Stimulated activated naive CD8-positive, alpha-beta T cell treated with anti-CD3 and anti-CD28 coated beads, Interleukin-15, Interleukin-2, amounts not matched to agents 100 U/mL and 50 U/mL, for 24 hours (primary cell): ENCODE measurements around the gene ECHDC1.
A peak's percentile ranks its signal among the peaks of the same experiment; 100 is the strongest.
"Not testable (repeated sequence)": the region's sequence is repeated elsewhere in the genome, so short reads cannot be mapped to it uniquely, and the experiment has no call there.

Source experiments
- ATAC-seq: fragments of 150-1000 bp; cut with Tn5 transposase; one replicate; pipeline ENCODE4 v1.10.0; 2021
- DNase-seq: peaks from one replicate; pipeline ENCODE4 v3.0.0; 2021

Gene ECHDC1

GRCh38 chr6:127342296-127342945, 988 bp downstream of the ECHDC1 start:
- DNase-seq (no peak), ATAC-seq (no peak)

- ATAC-seq, result no peak
- no peak for DNase-seq
These were observed 1.8 kb downstream of the ECHDC1 start for GRCh38 chr6:127341471-127342202.

GRCh38 chr6:127340171-127340570, 3.2 kb downstream of the ECHDC1 start:
- ATAC-seq (no peak), DNase-seq (no peak)

DNA sequence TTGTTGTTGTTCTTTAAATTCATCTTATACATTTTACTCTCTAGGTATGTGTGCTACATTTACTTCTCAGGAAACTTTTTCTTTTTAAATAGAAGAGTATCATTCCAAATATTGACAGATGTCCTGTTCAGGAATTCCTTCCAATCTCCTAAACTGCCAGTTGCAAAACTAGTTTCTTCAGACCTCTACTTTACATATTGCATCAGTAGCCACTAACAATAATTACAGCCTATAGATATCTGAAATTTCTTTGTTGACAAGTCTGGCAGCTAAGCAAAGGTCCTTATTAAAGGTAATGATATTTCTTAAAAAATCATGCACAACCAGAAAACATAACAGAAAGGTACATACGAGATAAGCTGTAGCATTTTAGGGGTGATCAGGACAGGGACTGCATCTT, 4.5 kb downstream of the ECHDC1 start:
- ATAC-seq, result no peak
- DNase-seq, result no peak

DNA sequence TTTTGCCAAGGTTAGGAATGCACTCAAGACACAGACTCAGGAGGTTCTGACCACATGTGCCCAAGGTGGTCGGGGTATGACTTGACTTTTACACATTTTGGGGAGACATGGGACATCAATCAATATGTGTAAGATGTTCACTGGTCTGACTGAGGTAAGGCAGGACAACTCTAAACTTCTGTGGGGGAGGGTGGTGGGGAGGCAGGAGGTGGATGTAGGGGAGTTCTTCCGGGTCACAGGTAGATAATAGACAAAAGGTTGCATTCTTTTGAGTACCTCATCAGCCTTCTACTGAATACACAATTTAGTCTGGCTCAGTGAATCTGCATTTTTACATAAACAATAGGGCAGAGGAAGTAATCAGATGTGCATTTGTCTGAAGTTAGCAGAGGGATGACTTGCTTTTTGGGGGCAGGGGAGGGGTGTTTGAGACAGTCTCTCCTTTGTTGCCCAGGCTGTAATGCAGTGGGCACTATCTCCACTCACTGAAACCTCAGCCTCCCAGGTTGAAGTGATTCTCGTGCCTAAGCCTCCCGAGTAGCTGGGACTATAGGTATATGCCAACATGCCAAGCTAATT, 10.9 kb downstream of the ECHDC1 start:
- DNase-seq, result no peak
- ATAC-seq, result no peak

- ATAC-seq, DNase-seq: not testable (repeated sequence)
These were observed 12.2 kb downstream of the ECHDC1 start for GRCh38 chr6:127331256-127331655.

DNA sequence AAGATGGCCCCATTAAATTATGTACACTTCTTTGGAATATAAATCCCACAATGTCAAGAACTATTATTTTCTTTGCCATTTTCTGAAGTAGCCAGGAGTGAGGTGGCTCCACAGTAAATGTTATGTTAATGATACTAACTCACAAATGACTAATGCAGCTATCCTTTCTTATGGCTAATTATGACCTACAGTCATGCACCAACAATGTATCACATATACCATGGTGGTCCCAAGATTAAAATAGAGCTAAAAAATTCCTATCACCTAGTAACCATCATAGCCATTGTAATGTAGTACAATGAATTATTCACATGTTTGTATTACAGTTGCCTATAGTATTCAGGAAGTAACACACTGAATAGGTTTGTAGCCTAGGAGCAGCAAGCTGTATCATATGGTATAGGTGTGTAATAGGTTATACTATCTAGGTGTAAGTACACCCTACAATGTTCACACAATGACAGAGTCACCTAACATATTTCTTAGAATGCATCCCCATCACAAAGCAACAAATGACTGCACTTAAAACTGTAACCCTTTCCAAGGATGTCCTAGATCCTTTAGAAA, 15.3 kb downstream of the ECHDC1 start:
- DNase-seq, result no peak
- ATAC-seq, result peak; percentile 36

- no peak for ATAC-seq
- DNase-seq, result no peak
These were observed 23.7 kb downstream of the ECHDC1 start for GRCh38 chr6:127319686-127320085.

GRCh38 chr6:127317388-127318128, 25.9 kb downstream of the ECHDC1 start:
- ATAC-seq, result no peak

GRCh38 chr6:127305741-127306140, 37.7 kb downstream of the ECHDC1 start:
- ATAC-seq (no peak), DNase-seq (no peak)

More at GRCh38 chr6:127317388-127318128, 25.9 kb downstream of the ECHDC1 start:
- no peak for DNase-seq

- no peak for DNase-seq
- ATAC-seq, result no peak
These were observed 39.5 kb downstream of the ECHDC1 start for GRCh38 chr6:127303917-127304316.

GRCh38 chr6:127302728-127303660, 40.4 kb downstream of the ECHDC1 start:
- DNase-seq (peak; percentile 38), ATAC-seq (no peak)

DNA sequence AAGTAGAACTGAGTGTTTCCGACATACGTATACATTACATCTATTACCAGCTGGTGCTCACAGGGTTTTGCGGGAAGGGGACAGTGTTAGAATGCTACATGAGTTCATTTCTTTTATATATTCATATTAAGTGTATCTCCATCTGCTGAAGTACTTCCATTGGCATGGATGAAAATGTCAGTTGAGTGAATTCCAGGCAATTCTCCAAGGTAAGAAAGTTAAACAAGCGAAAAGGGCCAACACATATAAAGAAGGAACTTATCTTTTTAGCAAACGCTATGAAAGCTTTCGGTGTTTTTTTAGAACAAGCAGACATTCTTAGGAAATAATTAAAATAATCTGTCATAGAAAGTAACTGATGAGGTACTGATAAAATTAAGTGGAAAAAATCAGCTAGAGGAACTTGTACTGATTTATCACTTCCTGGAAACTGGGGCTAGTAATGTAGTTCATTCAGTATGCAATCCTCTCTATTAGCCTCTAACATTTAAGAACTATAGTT, 42.2 kb downstream of the ECHDC1 start:
- ATAC-seq (no peak), DNase-seq (no peak)

GRCh38 chr6:127300411-127300810, 43.0 kb downstream of the ECHDC1 start:
- no peak for ATAC-seq
- no peak for DNase-seq

DNA sequence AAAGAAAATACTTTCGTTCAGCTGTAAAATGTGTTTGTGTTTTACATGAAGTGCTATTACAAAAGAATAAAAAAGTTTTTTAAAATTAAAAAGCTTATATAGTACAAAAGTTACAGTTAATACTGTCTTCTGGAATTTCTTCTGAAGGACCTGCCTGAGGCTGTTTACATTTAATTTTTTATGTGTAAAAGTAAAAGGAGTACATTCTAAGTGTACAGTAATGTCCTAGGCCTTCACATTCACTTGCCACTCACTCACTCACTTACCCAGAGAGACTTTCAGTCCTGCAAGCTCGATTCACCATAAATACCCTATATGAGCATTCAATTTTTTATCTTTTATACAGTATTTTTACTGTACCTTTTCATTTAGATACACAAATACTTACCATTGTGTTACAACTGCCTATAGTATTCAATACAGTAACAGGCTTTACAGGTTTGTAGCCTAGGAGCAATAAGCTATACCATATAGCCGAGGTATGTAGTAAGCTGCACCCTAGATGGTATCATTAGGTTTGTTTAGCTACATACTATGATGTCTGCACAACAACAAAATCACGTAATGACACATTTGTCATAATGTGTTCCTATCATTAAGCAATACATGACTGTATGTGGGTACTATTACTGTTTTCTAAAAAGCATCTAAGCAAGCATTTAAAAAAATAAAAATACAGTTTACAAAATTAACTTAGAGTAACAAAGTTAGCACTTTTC, 43.7 kb downstream of the ECHDC1 start:
- DNase-seq, result no peak
- ATAC-seq, result no peak

- no peak for ATAC-seq
These were observed 44.9 kb downstream of the ECHDC1 start for GRCh38 chr6:127298475-127298874.

GRCh38 chr6:127297502-127298070, 45.8 kb downstream of the ECHDC1 start:
- ATAC-seq (no peak), DNase-seq (no peak)

More at GRCh38 chr6:127298475-127298874, 44.9 kb downstream of the ECHDC1 start:
- no peak for DNase-seq

DNA sequence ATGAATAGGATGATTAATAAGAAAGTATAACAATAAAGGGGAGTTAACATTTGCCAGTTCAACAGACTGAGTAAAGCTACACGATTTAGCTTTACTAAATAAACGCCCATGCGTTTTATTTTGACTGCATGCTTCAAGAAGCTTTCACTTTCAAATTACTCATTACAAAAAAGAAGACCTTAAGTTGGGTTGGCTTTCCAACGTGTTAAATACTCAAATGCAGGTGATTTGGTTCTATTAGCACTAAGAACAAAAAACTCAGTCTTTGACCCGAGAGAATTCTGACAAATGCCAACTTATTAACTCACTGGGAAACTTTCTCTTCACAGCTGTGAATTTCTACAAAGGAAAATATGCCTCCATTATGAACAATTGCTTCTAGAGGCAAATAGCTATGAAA, 51.9 kb downstream of the ECHDC1 start:
- ATAC-seq (peak; percentile 56), DNase-seq (no peak)

GRCh38 chr6:127290391-127291265, 52.8 kb downstream of the ECHDC1 start:
- DNase-seq, result no peak
- no peak for ATAC-seq
